GM18502 (cell line): ENCODE results near the gene HOXD11.

Source experiments
- ATAC-seq: cut with Tn5 transposase; IDR thresholded peaks from one replicate; pipeline ENCODE4 v1.9.1; 2021; ENCODE audit warnings: mild to moderate bottlenecking; ENCODE audit not compliant: unreplicated experiment, poor library complexity

HOXD11 gene

DNA sequence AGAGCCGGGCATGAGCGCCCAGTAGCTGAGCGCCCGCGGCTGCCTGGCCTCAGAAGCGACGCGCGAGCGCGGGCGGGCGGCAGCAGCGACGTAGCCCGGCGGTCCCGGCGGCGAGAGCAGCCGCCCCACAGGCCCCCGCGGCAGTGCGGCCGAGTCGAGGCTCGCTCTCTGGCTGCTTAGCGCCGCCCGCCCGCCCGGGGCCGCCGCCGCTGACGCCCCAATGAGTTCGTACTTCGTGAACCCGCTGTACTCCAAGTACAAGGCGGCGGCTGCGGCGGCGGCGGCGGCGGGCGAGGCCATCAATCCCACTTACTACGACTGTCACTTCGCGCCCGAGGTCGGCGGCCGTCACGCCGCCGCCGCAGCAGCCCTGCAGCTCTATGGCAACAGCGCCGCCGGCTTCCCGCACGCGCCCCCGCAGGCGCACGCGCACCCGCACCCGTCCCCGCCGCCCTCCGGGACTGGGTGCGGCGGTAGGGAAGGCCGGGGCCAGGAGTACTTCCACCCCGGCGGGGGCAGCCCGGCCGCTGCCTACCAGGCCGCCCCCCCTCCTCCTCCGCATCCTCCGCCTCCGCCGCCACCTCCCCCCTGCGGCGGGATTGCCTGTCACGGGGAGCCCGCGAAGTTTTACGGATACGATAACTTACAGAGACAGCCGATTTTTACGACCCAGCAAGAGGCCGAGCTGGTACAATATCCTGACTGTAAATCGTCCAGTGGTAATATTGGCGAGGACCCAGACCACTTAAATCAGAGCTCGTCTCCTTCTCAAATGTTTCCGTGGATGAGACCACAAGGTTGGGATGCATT, 23.3 kb downstream of the HOXD11 start:
- no peak for ATAC-seq

DNA sequence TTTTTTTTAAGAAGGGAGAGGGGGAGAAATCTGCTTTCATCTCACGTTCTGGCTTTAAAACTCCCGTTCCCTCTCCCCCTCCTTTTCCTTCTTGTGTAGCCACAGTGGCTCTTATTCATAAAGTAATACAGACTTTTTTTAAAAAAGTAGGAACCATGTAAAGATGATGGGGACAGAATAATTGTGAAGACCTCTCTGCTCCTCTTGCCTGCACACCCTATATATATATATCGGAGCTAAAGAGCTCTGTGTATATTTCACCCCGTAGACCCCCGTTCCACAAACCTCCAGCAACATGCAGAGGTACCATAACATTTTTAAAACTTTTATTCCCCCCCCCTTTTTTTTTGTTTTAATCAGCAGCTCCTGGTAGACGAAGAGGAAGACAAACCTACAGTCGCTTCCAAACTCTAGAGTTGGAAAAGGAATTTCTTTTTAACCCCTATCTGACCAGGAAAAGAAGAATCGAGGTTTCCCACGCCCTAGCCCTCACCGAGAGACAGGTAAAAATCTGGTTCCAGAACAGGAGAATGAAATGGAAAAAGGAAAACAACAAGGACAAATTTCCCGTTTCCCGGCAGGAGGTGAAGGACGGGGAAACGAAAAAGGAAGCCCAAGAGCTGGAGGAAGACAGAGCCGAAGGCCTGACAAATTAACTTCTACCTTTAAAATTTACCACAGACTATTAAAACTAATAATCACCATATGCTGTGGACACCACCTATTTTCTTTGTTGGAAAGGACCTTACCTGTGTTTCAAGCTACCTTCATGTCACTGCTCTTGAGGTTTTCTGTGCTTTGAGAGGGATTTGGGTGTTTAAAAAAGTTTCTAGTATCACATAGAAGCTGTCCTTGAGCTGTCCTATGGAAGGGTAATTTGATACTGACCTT, 24.1 kb downstream of the HOXD11 start:
- no peak for ATAC-seq

DNA sequence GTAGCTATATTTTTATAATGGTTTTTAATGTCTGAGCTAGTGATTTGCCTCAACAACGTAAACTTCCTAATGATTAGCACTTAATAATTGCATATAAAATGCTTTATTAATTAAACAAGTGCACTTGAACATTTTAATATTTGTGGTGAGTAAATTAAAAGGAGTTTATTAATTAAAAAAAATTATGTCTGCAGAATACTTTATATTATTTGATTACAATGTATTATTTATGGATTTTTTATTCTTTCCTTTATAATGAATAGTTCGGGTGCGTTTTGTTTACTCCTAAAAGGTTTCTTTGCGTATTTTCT, 24.7 kb downstream of the HOXD11 start:
- no peak for ATAC-seq

DNA sequence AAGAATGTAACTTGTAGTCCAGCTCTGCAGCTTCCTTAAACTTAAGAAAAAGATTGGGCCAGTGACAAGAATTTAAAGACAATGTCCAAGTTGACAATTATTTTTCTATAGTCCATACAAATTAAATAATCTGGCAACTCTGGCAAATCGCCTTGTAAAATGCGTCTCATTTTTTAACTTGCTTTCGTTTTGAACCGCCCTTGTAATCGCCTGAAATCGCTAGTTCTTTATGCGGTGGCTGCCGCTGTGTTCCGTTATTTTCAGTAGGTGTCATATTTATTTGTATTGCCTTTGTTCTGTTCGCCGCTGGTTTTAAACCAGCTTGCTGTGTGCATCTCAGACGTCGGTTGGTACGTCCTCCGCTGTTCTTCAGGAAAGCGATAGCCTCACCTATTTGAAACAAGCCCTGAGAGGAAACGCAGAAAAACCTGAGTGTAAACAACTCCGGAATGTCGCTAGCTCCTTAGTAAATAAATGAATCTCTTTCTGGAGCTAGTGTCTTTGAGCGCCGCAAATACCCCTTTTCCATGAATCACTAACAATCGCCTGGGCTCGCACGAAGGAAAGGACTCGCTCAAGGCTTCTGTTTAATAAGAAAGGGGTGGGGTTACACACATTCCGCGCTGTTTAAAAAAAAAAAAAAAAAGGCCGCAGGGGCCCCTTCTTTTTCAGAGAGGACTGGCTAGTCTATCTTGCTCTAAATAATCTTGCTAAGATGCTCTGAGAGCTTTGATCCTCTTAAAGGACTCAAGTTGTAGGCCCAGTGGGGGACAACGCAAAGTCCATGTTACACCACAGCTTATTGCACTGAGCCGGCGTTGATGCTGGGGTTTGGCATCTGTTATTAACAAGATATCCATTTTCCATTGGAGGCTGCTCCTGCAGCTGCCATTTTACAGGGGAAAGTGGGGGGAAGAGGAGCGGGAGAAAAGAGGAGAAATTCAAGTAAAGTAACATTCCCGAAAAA, 25.4 kb downstream of the HOXD11 start:
- ATAC-seq = no peak

DNA sequence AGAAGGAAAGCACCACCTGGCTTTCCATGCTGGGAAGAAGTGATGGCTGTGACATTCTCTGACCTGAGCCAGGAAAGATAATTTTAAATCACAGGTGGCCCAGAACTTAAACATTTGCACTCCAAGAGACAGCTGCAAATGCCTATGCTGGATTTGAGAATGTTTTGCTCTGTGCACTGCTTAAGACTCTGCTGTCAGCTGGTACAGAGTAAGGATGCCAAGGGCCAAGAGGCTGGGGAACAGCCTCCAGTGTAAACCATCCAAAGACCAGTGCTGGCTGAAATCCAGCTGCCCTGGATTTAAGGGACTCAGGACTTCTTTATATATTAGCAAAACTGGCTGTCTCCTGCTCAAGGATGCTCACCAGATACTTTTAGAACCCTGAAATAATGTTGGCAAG, 26.3 kb downstream of the HOXD11 start:
- ATAC-seq = no peak

DNA sequence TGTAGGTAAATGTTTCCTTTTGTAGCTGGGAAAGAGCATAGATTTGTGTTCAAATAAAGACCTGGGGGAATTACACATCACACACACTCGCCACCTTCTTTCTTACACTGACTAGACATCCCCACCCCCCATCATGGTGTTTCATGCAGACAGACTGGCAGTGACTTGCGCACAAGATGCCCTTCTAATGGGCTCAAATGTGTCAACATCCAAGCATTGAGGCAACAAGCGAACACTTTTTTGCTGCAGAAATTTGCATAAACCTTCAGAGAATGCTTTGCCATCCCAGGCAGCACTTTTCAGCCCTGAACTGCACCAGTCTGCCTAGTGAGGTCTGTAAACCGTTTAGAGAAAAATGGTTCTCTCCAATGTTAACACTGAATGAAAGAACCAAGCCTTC, 27.0 kb downstream of the HOXD11 start:
- no peak for ATAC-seq

DNA sequence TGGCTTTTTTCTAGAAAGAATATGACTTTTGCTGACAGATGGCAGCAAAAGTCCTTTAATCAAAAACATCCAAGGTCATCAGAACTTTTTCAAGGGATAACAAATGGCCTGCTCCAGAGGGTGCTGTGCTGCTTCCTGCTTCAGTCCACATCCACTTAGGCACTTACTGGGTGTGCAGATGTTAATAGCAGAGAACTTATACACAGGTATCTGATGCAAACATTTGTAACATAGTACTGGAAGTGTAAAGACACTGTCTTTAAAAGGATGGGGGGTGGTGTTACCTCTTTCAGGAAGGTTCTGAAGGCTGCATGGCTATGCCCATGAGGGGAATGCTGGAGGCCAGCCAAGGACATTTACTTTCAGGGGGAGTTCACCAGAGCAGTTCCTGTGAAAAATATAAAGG, 28.0 kb downstream of the HOXD11 start:
- ATAC-seq = no peak

DNA sequence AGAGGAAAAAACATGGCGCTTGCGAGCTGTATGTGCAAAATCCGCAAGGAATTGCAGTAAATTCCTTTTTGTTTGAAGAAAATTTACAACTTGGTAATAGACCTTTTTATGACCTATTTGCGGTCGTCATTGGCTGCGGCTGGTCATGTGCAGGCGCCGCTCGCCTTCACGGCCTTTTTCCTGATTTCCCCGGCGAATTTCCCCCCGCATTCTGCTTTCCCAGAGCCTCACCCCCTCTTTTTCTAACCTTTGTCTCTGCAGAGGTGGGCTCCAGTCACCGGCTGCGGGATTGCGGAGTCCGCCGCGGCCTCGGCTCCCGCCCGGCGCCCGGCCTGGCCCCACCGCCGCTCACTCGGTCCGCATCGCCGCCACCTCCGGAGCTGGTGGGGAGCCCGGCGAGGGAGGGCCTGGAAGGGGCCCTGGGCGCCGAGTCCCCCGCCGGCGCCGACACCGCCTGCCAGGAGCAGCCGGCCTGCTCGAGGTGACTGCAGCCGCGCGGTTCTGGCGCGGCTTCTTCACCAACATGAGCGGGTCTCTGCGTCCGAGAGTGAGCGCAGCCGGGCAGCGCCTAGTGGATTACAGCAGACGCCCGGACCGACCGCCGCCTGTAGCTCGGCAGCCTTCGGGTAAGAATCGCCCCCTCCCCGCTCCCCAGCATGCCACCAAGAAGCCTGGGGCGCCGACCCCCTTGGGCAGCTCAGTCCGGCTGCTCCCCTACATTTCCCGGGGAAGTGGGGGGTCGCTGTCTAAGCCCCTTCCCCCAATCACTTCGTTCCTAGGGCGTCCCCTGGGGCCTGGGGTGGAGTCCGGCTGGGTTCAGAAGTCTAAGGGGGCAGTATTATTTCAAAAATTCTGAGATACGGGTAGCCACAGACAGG, 29.5 kb downstream of the HOXD11 start:
- no peak for ATAC-seq

DNA sequence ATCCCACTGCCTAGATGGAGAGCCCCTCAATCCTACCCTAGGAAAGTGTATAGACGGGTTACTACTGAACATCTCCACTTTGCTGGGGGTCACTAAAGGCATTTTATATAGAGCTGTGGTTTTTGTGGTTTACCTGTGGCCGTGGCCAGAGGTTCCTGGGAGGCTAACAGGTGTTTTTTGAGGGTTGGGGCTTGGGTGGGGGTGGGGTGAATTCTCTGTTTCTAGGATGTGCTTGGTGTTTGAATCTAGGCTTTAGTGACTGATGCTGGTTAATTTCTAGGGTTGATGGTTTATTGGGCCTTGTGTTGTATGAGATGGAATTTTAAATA, 30.1 kb downstream of the HOXD11 start:
- no peak for ATAC-seq

DNA sequence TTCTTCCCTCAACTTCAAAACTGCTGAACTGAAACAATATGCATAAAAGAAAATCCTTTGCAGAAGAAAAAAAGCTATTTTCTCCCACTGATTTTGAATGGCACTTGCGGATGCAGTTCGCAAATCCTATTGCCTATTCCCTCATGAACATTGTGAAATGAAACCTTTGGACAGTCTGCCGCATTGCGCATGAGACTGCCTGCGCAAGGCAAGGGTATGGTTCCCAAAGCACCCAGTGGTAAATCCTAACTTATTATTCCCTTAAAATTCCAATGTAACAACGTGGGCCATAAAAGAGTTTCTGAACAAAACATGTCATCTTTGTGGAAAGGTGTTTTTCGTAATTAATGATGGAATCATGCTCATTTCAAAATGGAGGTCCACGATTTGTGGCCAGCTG, 30.8 kb downstream of the HOXD11 start:
- ATAC-seq = no peak

DNA sequence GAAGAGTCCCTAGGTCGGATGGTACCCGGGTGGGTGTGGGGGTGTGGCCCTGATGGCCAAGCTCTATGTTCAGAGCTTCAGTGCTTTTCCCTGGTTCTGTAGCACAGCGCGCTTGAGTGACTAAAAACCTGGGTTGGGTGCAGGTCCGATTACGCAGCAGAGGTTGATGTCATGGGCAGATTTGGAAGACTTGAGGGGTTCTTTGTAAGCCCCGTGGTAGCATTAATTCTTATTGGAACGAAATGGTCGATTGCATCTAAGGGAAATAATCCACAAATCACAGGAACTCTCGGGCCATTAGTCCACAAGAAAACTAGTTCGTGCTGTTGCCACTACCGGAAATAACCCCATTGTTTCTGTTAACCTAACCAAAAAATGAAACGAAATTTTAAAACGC, 31.4 kb downstream of the HOXD11 start:
- no peak for ATAC-seq

DNA sequence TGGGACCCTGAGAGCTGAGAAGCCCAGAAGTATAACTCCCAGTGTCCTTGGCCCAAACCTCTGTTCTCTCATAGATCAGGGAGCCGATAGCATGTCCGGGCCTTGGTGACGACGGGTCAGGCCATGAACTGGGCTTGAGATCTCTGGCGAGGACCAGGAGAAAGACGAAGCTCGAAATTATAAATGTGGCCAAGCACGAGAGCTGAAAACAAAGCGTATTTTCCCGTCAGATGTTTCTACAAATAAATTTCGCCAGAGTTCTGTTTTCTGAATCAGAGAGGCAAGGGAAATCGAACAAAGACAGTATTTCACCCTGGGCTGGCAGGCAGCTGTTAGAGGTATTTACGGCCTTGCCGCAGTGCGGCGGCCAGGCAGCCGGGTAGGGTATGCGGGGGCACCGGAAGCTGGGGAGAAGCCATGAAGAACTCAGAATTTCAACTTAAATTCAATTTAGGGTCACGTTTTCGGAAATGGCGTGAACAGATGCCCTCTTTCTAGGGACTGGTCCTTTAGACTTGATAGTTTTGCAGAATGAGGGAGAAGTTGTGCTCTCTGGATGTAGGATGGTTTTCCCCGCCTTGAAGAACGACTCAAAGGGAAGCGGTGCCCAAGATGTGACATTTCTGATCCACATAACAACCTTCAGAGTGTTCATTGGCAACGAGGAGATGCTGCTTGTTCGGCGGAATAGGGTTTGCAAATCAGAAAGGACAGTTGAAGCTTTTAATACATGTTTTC, 32.0 kb downstream of the HOXD11 start:
- ATAC-seq = no peak

DNA sequence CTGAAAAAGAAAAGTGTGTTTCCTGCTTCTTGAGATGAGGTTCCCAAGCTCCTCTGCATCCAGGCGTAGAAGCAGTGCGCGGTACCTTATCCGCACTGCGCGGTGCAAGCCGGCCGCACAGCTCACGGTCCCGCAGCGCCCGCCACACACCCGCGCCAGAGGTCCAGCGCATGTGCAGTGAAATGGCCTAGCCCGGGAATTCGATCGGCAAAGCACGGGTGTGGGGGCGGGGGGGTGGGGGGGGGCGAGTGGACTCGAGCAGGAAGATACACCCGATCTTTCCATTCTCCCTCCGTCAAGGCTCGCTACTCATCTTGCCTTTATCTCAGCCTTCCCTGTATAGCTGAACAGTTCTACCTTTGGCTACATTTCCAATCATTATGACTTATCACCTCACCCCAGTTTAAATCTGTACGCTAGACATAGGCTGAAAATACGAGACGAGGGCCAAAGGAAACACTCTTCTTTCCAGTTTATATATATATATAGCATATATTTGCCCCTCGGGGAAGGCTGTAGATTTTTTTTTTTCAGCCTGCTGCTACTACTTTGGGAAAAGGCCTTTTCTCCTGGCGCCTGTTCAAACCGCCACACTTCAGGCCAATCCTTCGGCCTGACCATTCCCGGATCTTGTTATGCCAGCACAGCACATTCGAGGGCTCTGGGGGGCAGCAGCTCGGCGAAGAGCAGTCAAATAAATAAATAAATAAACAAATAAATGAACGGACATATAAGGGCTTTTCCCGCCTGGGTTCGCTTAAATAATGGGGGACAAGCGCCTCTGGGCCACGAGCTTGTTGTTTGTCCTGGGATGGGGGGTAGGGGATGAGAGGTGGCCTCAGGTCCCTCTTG, 32.8 kb downstream of the HOXD11 start:
- no peak for ATAC-seq

DNA sequence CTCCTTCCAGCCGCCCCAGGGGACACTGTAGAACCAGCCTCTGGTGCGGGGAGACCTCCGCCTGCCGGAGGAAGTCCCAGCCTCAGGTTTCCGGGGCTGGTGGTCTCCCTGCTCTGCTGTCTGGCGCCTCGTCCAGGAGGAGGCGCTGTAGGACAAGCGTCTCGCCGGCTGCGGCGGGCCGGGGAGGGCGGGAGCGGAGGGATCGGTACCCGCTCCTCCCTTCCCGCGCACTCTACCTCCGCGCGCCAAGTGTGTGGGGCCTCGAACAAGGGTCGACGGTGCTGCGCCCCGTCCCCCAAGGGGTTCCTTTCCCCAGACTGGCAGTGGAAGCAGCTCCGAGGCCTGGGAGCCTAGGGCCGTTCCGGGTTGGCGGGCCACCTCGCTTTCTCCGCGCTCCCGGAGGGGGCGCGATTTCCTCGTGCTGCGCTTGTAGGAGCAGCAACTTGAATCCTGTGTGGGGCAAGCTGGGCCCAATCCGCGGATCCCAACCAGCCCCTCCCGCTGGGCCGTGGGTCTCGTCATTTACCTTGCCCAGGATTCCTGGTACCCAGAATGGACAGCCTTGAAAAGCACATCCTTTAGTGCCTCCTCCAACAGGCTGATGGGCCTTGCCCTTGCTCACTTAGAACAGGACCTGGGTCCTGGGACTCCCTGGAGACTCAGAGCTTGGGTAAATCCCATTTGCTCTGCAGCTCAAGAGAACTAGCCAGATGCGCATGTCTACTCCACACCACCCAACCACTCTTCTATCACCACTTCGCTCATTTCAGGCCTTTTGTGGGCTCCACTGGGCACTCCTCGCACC, 33.6 kb downstream of the HOXD11 start:
- ATAC-seq = peak; percentile 89

DNA sequence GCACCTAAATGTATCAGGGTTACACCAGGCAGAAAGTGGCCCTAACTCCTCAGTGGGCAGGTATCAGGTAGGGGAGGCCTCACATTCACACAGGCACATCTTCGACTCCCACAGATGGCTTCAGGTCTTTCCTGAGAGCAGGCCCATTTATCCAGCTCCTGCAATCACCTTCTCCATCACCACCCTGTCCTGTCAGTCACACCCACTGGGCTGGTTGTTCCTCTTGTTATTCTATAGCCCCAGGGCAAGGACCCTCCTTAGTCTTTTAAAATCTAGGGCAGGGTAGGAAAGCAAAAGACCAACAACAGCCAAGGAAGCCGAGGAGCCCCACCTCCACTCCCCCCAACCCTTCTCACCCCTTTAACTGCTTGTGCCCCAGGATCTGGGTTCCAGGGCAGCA, 35.2 kb downstream of the HOXD11 start:
- ATAC-seq = no peak

DNA sequence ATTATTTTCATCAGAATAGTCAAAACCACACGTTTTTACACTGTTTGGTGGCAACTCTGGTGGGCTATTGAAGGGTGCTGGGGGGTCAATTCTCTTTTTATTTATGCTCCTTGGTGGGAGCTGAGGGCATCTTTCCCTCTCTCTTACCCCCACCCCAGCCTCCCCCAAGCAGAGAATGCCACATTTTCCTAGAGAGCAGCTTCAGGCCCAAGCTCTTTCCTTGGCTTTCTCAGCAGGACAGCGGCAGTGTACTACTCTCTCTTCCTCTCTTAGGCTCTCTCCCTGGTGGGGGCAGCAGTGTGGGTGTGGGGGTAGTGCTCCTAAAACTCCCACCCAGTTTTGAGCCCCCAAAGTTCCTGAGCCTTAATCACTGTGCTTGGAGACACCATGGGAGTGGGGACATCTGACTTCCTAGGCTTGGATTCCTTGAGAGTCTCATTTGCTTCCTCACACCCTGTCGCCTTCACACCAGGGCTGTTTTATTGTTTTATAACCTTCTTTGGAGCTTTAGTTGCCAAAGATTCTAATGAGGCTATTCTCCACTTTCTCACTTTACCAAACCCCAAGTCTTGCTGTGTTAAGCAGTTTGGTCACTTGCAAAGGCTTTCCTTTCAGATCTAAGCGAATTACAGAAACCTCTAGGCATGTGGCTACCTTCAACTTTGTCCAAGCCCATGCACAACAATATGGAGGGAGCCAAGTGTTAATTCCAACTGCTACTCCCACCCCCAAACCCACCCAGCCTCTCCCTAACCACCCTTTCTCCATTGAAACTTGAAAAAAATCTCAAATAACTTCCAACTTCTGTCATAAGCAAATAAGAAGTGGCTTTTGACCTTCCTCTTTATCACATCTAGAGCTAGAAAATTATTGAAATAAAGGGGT, 38.2 kb downstream of the HOXD11 start:
- no peak for ATAC-seq

DNA sequence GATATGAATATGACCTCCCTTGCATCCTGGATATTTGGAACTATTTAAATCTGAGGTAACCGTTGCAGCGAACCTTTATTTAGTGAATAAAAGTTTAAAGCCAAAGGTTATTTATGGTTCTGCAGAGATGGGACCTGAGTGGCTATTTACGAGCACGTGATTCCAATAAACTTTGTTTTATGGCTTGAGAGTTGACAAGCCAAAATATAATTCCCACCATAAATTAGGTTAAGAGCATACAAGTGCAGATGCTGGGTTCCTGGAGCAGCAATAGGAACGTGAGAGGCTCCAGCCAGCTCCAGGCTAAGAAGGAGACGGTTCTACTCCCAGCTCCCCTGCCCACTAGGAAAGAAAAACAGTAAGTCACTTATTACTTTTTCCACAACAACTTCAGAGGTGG, 39.0 kb downstream of the HOXD11 start:
- no peak for ATAC-seq
